ENCODE data around the gene UBA1. TPM values are rescaled to one million over a fixed set of nuclear protein-coding genes. Genes with fewer than 3 reads are reported as not detected.

UBA1 gene
- total RNA-seq, 1 experiment from 2014 or later, result 275 TPM

GRCh38 chrX:47223476-47224250, 30.0 kb downstream of the UBA1 start (continued):
- TF ChIP-seq REST (IDR thresholded peaks at IDR 0.05; ENCODE audit: low read depth) (no peak), CBX3 (IDR thresholded peaks at IDR 0.05; ENCODE audit: low read depth) (no peak), MAX (IDR thresholded peaks at IDR 0.05) (no peak), ZNF274 (IDR thresholded peaks at IDR 0.05; ENCODE audit: low read depth, low read length) (no peak)

- no TSS peak for BruUV-seq (replicated peaks)
Observed at GRCh38 chrX:47224266-47224895, 30.8 kb downstream of the UBA1 start.

More at GRCh38 chrX:47224266-47224895, 30.8 kb downstream of the UBA1 start:
- Histone ChIP-seq H3K27ac (ENCODE audit: low read depth, low read length) (no peak overlapping the region), H3K79me2 (ENCODE audit: insufficient read depth, low read length) (peaks cover 41% of the 10 kb centered on the region), H3K9ac (ENCODE audit: low read length) (no peak overlapping the region), H3K4me2 (ENCODE audit: low read length) (no peak overlapping the region), H3K27me3 (ENCODE audit: insufficient read depth, low read length) (no peaks in the 10 kb centered on the region), H3K9me2 (ENCODE audit: insufficient read depth) (no peaks in the 10 kb centered on the region), H2AFZ (ENCODE audit: low read depth, low read length, poor library complexity, severe bottlenecking) (no peak overlapping the region), H3K4me1 (ENCODE audit: control insufficient read depth in 1 of 2, insufficient read depth in 2 of 2, low read length in 2 of 2) (peaks cover 0 to 12% of the 10 kb centered on the region in 2 experiments; a peak in 3 of 4 replicates), H3K4me3 (replicated peaks in 1 of 2; ENCODE audit: low read depth in 1 of 2, low read length in 2 of 2) (no peak overlapping the region), H4K20me1 (ENCODE audit: insufficient read depth) (no peaks in the 10 kb centered on the region), H3K9me3 (ENCODE audit: control insufficient read depth in 1 of 2, insufficient read depth in 1 of 2, low read depth in 1 of 2, low read length in 2 of 2) (no peaks in the 10 kb centered on the region), H3K36me3 (ENCODE audit: control insufficient read depth in 1 of 2, insufficient read depth in 2 of 2, low read length in 2 of 2) (peaks cover 14 to 28% of the 10 kb centered on the region in 2 experiments)
- intact Hi-C loops (cut with micrococcal nuclease), result no loop called here
- DNase-seq (ENCODE audit: low read depth, low spot score) (no peak), ATAC-seq (no peak)
- ChIA-PET POLR2A (no interaction called here), CTCF (no interaction called here), RAD21 (ENCODE audit: low non-redundant PET in 1 of 2, low total read pairs in 2 of 2, uncharacterized antibody in 2 of 2, unreplicated experiment in 2 of 2) (no interaction called here)
- TF ChIP-seq REST (IDR thresholded peaks at IDR 0.05; ENCODE audit: low read depth), result no peak
- TF ChIP-seq EZH2 (IDR thresholded peaks at IDR 0.05), result no peak
- no peak for TF ChIP-seq CEBPB (IDR thresholded peaks at IDR 0.05; ENCODE audit: low read depth)
- TF ChIP-seq MAX (IDR thresholded peaks at IDR 0.05), result no peak
